Astrocyte of the cerebellum (primary cell): ENCODE results near the gene RXRB.
A peak's percentile ranks its signal among the peaks of the same experiment; 100 is the strongest.

Source experiments
- DNase-seq: peaks from one replicate; pipeline ENCODE4 v3.0.0-alpha.2; 2011; ENCODE audit warnings: low read depth
- H3K4me3 ChIP-seq: 2 replicates; pipeline ENCODE4 v1.5.1; 2011; ENCODE audit warnings: mild to moderate bottlenecking, low read depth, low read length, moderate library complexity
- in situ Hi-C: cut with HindIII; loops from 2 replicates; pipeline ENCODE4 v1.10.0; 2017; ENCODE audit warnings: low sequenced_read_pairs
- TF ChIP-seq, protein P1 (sequence below): IDR thresholded peaks from 2 replicates; pipeline ENCODE4 v1.5.1; 2012; ENCODE audit warnings: low read length, low read depth, moderate library complexity, mild to moderate bottlenecking; ENCODE audit errors: missing control alignments

The RXRB gene

DNA sequence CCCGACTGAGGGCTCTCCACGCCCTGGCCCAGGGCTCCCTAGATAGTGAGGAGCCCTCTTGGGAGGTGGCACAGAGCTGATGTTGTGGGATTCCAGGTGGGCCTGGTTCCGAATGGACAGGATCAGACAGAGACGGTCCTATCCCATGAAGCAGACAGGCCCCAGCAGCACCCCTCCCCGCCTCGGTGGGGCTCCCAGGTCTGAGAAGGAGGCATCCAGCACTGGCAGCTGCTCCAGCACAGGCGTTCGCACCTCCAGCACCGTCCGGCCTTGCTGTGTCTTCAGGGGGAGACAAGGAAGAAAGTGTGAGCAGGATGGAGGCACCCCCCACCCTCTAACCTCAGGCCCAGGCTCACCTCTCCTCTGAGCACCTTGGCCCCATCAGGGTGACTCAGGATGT, 36.9 kb downstream of the RXRB start:
- DNase-seq = no peak
- in situ Hi-C loops = no loop called here
- H3K4me3 ChIP-seq = no peak overlapping the region
- TF ChIP-seq, protein P1, sequence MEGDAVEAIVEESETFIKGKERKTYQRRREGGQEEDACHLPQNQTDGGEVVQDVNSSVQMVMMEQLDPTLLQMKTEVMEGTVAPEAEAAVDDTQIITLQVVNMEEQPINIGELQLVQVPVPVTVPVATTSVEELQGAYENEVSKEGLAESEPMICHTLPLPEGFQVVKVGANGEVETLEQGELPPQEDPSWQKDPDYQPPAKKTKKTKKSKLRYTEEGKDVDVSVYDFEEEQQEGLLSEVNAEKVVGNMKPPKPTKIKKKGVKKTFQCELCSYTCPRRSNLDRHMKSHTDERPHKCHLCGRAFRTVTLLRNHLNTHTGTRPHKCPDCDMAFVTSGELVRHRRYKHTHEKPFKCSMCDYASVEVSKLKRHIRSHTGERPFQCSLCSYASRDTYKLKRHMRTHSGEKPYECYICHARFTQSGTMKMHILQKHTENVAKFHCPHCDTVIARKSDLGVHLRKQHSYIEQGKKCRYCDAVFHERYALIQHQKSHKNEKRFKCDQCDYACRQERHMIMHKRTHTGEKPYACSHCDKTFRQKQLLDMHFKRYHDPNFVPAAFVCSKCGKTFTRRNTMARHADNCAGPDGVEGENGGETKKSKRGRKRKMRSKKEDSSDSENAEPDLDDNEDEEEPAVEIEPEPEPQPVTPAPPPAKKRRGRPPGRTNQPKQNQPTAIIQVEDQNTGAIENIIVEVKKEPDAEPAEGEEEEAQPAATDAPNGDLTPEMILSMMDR = no peak

- no peak for DNase-seq
- in situ Hi-C loops = no loop called here
- TF ChIP-seq, protein P1 = peak; percentile 87
- H3K4me3 ChIP-seq = peak overlapping the region; percentile 29
These were observed 38.8 kb downstream of the RXRB start for GRCh38 chr6:33161354-33162331.

- peak; percentile 85 for DNase-seq
- H3K4me3 ChIP-seq = no peak overlapping the region
- TF ChIP-seq, protein P1 = no peak
- in situ Hi-C loops = no loop called here
These were observed 39.6 kb downstream of the RXRB start for GRCh38 chr6:33160728-33161344.

- in situ Hi-C loops = no loop called here
- H3K4me3 ChIP-seq = no peak overlapping the region
- DNase-seq = no peak
- TF ChIP-seq, protein P1 = no peak
These were observed 40.4 kb downstream of the RXRB start for GRCh38 chr6:33160096-33160495.

- no peak for DNase-seq
- in situ Hi-C loops = no loop called here
- TF ChIP-seq, protein P1 = no peak
- no peak overlapping the region for H3K4me3 ChIP-seq
These were observed 43.5 kb downstream of the RXRB start for GRCh38 chr6:33156964-33157363.

DNA sequence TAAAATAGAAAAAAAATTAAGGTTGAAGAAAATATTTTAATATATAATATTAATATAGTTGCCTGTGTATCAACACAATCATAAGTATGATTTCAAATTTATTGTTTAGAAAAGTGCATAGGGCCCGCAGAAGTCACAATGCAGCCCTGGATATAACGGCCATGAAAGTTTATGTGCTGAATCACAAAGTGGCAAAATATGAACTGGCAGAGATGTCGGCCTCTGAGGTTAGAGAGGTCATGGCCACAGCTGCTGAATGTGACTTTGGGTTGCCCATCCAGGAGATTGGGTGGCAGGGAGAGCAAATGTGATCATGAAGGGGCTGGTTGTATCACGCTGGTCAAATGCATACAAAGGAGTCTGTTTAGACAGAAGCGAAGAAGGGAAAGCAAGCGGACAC, 43.9 kb downstream of the RXRB start:
- TF ChIP-seq, protein P1 = no peak
- H3K4me3 ChIP-seq = no peak overlapping the region
- in situ Hi-C loops = no loop called here
- no peak for DNase-seq
